Fibroblast of lung (primary cell): ENCODE measurements around the gene CALN1. TPM values are rescaled to one million over a fixed set of nuclear protein-coding genes. Genes with fewer than 3 reads are reported as not detected.

ENCODE experiments used
- DNase-seq, 2 donors: peaks; one replicate each; pipeline versions ENCODE4 v3.0.0 to v3.0.0-alpha.2; 2010; ENCODE audit warnings: low read depth in 2 of 2
- H2AFZ ChIP-seq: 2 replicates; pipeline ENCODE4 v1.5.1; 2012; ENCODE audit warnings: low read length, control low read depth, inconsistent platforms
- H3K27ac ChIP-seq: 2 replicates; pipeline ENCODE4 v1.5.1; 2011; ENCODE audit warnings: low read length, control low read depth; ENCODE audit not compliant: insufficient read depth
- H3K27me3 ChIP-seq: 2 replicates; pipeline ENCODE4 v1.5.1; 2011; ENCODE audit warnings: mild to moderate bottlenecking, low read length; ENCODE audit not compliant: control insufficient read depth, insufficient read depth
- H3K36me3 ChIP-seq: 2 replicates; pipeline ENCODE4 v1.5.1; 2011; ENCODE audit warnings: low read length; ENCODE audit not compliant: control insufficient read depth, insufficient read depth
- H3K4me1 ChIP-seq: 2 replicates; pipeline ENCODE4 v1.5.1; 2011; ENCODE audit warnings: low read length; ENCODE audit not compliant: control insufficient read depth, insufficient read depth; ENCODE audit errors: extremely low read depth
- H3K4me2 ChIP-seq: 2 replicates; pipeline ENCODE4 v1.5.1; 2011; ENCODE audit warnings: low read length, control low read depth; ENCODE audit not compliant: insufficient read depth; ENCODE audit errors: extremely low read depth
- H3K4me3 ChIP-seq, 4 experiments: fragments of 200-600 bp in 1 of 4; sonication (generic) in 1 of 4; replicated peaks in 1 of 4; 2 replicates each; pipeline ENCODE4 v1.5.1; 2011 to 2016; ENCODE audit warnings: low read length in 4 of 4, low read depth in 3 of 4, mild to moderate bottlenecking in 3 of 4, control low read depth in 2 of 4, inconsistent platforms in 1 of 4, mixed read lengths in 1 of 4; ENCODE audit not compliant: insufficient read depth in 1 of 4; ENCODE audit errors: control extremely low read depth in 1 of 4
- H3K79me2 ChIP-seq: 2 replicates; pipeline ENCODE4 v1.5.1; 2012; ENCODE audit warnings: mild to moderate bottlenecking, low read length, inconsistent platforms; ENCODE audit not compliant: control insufficient read depth, insufficient read depth
- H3K9ac ChIP-seq: 2 replicates; pipeline ENCODE4 v1.5.1; 2011; ENCODE audit warnings: mild to moderate bottlenecking, low read length, control low read depth; ENCODE audit not compliant: insufficient read depth
- H3K9me3 ChIP-seq: 2 replicates; pipeline ENCODE4 v1.5.1; 2012; ENCODE audit warnings: low read depth, low read length; ENCODE audit not compliant: control insufficient read depth, insufficient read depth
- H4K20me1 ChIP-seq: 2 replicates; pipeline ENCODE4 v1.5.1; 2011; ENCODE audit warnings: low read length; ENCODE audit not compliant: control insufficient read depth, insufficient read depth; ENCODE audit errors: extremely low read depth
- EZH2 ChIP-seq: IDR thresholded peaks from 2 replicates; pipeline ENCODE4 v1.5.1; 2012; ENCODE audit warnings: low read length, control low read depth, mild to moderate bottlenecking; ENCODE audit errors: missing control alignments
- polyA plus RNA-seq, 2 donors: library from polyadenylated mRNA; depleted of rRNA in 1 of 2; stranded (reverse) in 1 of 2; unstranded in 1 of 2; fragments of >200 nt; gene quantifications; 2 replicates each; pipeline ENCODE4 v1.2.1, GENCODE V29; 2011 to 2012; ENCODE audit warnings: missing spikeins in 1 of 2
- total RNA-seq: library from RNA; depleted of rRNA; stranded (reverse); fragments of >200 nt; gene quantifications from 2 replicates; pipeline ENCODE4 v1.2.1, GENCODE V29; 2014
- TF ChIP-seq, protein P1 (sequence below), 2 donors: IDR thresholded peaks in 1 of 2; conservative IDR thresholded peaks in 1 of 2; 1 replicate in 1 of 2; 2 replicates in 1 of 2; pipeline ENCODE4 v1.5.1; 2011 to 2012; ENCODE audit warnings: low read length in 2 of 2, control low read depth in 1 of 2, inconsistent platforms in 1 of 2, low read depth in 1 of 2, mild to moderate bottlenecking in 1 of 2

The CALN1 gene
- total and polyA plus RNA-seq, 2 donors (not counting 1 experiment from before 2014, with no cell fraction given): not detected

DNA sequence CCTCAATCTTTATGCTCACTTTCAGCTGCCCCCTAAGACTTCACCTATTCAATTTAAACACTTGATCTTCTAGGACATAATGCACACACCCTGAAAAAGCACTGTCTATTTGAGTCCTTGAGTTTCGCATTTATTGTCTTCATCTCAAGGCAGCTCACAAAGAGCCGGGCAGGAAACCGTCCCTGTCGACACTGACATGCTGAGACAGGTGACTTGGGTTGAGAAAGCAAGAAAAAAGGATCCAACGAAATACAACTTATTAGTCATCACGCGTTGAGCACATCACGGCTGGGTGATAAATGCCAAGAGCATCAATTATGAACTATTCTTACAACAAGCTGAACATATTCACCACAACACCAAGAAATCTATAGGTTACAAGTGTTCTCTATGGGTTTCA is 91.1 kb downstream of the CALN1 start:
- Histone ChIP-seq H3K27ac (no peak overlapping the region), H3K4me1 (no peaks in the 10 kb centered on the region), H3K9me3 (no peaks in the 10 kb centered on the region), H2AFZ (no peak overlapping the region), H3K79me2 (no peaks in the 10 kb centered on the region), H3K27me3 (no peaks in the 10 kb centered on the region), H4K20me1 (no peaks in the 10 kb centered on the region), H3K4me2 (no peak overlapping the region), H3K4me3 (no peak overlapping the region), H3K9ac (no peak overlapping the region), H3K36me3 (no peaks in the 10 kb centered on the region)
- TF ChIP-seq, protein P1, sequence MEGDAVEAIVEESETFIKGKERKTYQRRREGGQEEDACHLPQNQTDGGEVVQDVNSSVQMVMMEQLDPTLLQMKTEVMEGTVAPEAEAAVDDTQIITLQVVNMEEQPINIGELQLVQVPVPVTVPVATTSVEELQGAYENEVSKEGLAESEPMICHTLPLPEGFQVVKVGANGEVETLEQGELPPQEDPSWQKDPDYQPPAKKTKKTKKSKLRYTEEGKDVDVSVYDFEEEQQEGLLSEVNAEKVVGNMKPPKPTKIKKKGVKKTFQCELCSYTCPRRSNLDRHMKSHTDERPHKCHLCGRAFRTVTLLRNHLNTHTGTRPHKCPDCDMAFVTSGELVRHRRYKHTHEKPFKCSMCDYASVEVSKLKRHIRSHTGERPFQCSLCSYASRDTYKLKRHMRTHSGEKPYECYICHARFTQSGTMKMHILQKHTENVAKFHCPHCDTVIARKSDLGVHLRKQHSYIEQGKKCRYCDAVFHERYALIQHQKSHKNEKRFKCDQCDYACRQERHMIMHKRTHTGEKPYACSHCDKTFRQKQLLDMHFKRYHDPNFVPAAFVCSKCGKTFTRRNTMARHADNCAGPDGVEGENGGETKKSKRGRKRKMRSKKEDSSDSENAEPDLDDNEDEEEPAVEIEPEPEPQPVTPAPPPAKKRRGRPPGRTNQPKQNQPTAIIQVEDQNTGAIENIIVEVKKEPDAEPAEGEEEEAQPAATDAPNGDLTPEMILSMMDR (conservative IDR thresholded peaks at IDR 0.05 in 1 of 2, IDR thresholded peaks at IDR 0.05 in 1 of 2; ENCODE audit: low read depth in 1 of 2, low read length in 2 of 2): no peak
- TF ChIP-seq EZH2: no peak
- DNase-seq: no peak

DNA sequence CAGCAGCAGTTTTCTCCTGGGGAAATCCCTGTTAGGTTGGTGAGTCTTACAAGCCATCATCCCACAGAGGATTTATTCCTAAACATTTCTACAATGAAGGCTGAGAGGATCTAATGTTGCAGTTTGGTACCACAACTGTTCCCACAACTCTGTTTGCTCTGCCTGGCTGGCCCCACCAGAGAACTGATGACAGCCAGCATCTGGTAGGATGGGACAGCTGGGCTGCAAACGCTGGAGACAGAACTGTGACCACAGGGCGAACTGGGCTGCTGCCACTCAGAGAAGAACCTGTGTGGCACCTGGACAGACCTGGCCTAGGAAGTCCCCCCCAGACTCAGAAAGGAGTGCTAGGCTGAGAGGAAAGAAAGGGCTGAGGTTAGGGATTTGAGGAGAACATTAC is 94.8 kb downstream of the CALN1 start:
- Histone ChIP-seq H3K36me3 (no peaks in the 10 kb centered on the region), H3K4me1 (no peaks in the 10 kb centered on the region), H3K27me3 (no peaks in the 10 kb centered on the region), H3K4me2 (no peak overlapping the region), H3K27ac (no peak overlapping the region), H4K20me1 (no peaks in the 10 kb centered on the region), H3K9ac (no peak overlapping the region), H2AFZ (no peak overlapping the region), H3K4me3 (no peak overlapping the region), H3K9me3 (no peaks in the 10 kb centered on the region), H3K79me2 (no peaks in the 10 kb centered on the region)
- TF ChIP-seq EZH2: no peak
- DNase-seq: no peak

DNA sequence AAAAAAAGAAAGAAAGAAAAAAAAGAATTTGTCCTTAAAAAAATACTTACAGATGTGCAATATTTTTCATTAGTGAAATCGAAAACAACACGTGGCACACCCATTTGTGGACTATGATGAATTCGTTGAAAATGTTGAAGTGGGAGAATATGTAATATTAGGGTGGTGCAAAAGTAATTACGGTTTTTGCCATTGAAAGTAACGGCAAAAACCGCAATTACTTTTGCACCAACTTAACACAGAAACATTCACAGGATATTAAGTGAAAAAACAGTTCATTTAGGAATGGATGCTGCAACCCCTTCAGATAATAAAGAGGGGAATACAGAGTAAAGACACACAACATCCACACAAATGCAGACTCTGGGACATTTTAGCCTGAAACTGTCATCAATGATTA is 96.0 kb downstream of the CALN1 start:
- Histone ChIP-seq H3K4me1 (no peaks in the 10 kb centered on the region), H3K9me3 (no peaks in the 10 kb centered on the region), H3K4me2 (no peak overlapping the region), H2AFZ (no peak overlapping the region), H3K4me3 (no peak overlapping the region), H3K36me3 (no peaks in the 10 kb centered on the region), H3K79me2 (no peaks in the 10 kb centered on the region), H3K27ac (no peak overlapping the region), H4K20me1 (no peaks in the 10 kb centered on the region), H3K27me3 (no peaks in the 10 kb centered on the region), H3K9ac (no peak overlapping the region)
- DNase-seq: no peak
- TF ChIP-seq, protein P1 (conservative IDR thresholded peaks at IDR 0.05 in 1 of 2, IDR thresholded peaks at IDR 0.05 in 1 of 2; ENCODE audit: low read depth in 1 of 2, low read length in 2 of 2): no peak
